B cell (primary cell): Measurements from ENCODE around the gene CHCHD6.

Experiments
- EZH2 ChIP-seq: IDR thresholded peaks from 2 replicates; pipeline ENCODE4 v1.6.1; 2012; ENCODE audit warnings: borderline replicate concordance, low read depth, mild to moderate bottlenecking, moderate library complexity, low read length; ENCODE audit not compliant: insufficient read depth, poor library complexity, severe bottlenecking
- TF ChIP-seq, protein P1 (sequence below): fragments of 200-600 bp; IDR thresholded peaks from one replicate; pipeline ENCODE4 v1.8.0; 2022; ENCODE audit warnings: antibody characterized with exemption, mild to moderate bottlenecking

DNA sequence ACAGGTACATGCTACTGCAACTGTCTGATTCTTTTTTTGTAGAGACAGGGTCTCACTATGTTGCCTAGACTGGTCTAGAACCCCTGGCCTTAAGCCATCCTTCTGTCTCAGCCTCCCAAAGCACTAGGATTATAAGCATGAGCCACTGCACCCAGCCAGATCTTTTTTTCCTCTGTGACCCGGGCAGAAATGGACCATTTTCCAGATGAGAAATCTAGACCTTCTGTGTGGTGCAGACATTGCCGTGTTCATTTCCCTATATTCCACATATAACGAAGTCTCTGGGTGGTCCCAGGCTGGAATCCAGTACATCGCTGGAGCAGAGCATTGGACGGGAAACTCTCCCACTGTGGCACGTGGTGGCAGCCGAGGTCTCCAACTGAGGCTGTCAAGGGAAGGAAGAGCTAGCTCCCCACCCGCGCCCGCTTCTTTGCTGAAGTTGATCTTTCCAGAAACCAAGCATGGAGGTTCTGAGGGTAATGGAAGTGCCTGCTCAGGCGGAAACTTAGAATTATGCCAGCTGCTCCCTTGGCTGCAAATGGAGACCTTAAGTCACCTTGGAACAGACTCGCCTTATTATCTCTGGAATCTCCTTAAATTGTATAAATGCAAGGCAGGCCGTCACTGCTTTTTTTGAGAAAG, 26.1 kb upstream of the CHCHD6 start:
- TF ChIP-seq, protein P1, sequence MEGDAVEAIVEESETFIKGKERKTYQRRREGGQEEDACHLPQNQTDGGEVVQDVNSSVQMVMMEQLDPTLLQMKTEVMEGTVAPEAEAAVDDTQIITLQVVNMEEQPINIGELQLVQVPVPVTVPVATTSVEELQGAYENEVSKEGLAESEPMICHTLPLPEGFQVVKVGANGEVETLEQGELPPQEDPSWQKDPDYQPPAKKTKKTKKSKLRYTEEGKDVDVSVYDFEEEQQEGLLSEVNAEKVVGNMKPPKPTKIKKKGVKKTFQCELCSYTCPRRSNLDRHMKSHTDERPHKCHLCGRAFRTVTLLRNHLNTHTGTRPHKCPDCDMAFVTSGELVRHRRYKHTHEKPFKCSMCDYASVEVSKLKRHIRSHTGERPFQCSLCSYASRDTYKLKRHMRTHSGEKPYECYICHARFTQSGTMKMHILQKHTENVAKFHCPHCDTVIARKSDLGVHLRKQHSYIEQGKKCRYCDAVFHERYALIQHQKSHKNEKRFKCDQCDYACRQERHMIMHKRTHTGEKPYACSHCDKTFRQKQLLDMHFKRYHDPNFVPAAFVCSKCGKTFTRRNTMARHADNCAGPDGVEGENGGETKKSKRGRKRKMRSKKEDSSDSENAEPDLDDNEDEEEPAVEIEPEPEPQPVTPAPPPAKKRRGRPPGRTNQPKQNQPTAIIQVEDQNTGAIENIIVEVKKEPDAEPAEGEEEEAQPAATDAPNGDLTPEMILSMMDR, result no peak
- no peak for TF ChIP-seq EZH2
